NT2/D1 (cell line): ENCODE results near the gene CIDEB.

Experiments used
- YY1 ChIP-seq: IDR thresholded peaks from 2 replicates; pipeline ENCODE4 v1.6.1; 2011; ENCODE audit not compliant: insufficient read length, insufficient read depth
- ZNF274 ChIP-seq: IDR thresholded peaks from 2 replicates; pipeline ENCODE4 v1.6.1; 2011; ENCODE audit warnings: mild to moderate bottlenecking, low read depth, low read length

DNA sequence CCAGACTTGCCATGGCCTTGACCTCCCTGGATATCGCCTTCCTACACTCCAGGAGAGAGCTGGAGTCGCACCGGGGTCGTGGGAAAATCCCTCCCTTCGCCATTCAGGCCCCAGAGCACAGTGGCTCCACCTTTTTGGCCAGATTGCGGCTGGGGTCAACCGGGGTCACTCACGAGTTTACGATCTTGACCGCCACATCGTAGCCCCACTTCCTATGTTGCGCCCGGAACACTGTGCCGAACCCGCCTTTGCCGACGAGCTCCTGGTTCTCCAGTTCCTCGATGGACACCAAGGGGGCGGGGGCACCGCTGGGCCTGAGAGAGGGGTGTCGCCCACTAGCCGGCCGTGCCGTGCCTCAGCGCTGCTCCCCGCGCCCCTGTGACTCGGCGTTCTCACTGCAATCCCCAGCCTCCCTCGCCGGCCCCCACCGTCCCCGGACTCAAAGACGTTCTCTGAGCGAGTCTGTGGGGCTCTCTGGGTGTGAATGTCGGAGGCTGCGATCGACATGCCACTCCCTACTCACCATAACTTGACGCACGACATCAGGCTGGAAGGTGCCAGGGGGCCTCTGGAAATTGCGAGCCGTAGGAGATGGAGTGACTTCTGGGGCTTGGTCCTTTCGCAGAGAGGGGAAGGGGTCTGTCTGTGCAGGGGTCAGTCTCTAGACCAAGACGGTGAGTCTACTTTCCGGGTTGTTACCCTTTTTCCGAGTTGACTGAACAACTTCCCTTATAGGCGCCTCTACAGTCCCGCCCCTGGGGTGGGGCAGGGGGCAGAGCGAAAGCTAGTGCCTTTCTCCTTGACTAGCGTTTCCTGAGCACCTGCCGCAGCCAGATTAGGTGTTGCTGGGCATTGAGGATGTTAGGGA lies 31.7 kb upstream of the CIDEB start, which contains the start of gene RIPK3:
- TF ChIP-seq YY1 (no peak), ZNF274 (no peak)
